Gastroesophageal sphincter (tissue), 4 donors: ENCODE measurements around the gene OBSCN. TPM values are rescaled to one million over a fixed set of nuclear protein-coding genes. Genes with fewer than 3 reads are reported as not detected.
"Not testable (repeated sequence)": the region's sequence is repeated elsewhere in the genome, so short reads cannot be mapped to it uniquely, and the experiment has no call there.

ENCODE experiments used
- ATAC-seq: fragments of 150-250 bp; one replicate; pipeline ENCODE4 v1.9.1; 2016; ENCODE audit warnings: mild to moderate bottlenecking, moderate library complexity
- H3K27ac ChIP-seq, 4 donors: fragments of 200-600 bp; sonication (generic) in 3 of 4; 1 replicate in 3 of 4; 2 replicates in 1 of 4; pipeline ENCODE4 v1.5.1; 2016 to 2019
- H3K27me3 ChIP-seq: fragments of 200-600 bp; sonication (generic); one replicate; pipeline ENCODE4 v1.5.1; 2019
- H3K36me3 ChIP-seq, 2 donors: fragments of 200-600 bp; sonication (generic); one replicate each; pipeline ENCODE4 v1.5.1; 2019; ENCODE audit warnings: control low read depth in 1 of 2
- H3K4me1 ChIP-seq, 3 donors: fragments of 200-600 bp; sonication (generic); 1 replicate in 2 of 3; 2 replicates in 1 of 3; pipeline ENCODE4 v1.5.1; 2016 to 2019; ENCODE audit warnings: control low read depth in 2 of 3
- H3K4me3 ChIP-seq, 2 donors: fragments of 200-600 bp; sonication (generic); one replicate each; pipeline ENCODE4 v1.5.1; 2019; ENCODE audit warnings: mild to moderate bottlenecking in 1 of 2, moderate library complexity in 1 of 2
- H3K9me3 ChIP-seq, 3 donors: fragments of 200-600 bp; sonication (generic); one replicate each; pipeline ENCODE4 v1.5.1; 2017 to 2019; ENCODE audit warnings: control low read depth in 2 of 3
- EP300 ChIP-seq: sonication (generic); formaldehyde crosslinking; IDR thresholded peaks from one replicate; pipeline ENCODE4 v1.6.1; 2017; ENCODE audit warnings: antibody characterized with exemption, mild to moderate bottlenecking
- POLR2A ChIP-seq, 2 donors: fragments of 450-650 bp; IDR thresholded peaks; one replicate each; pipeline ENCODE4 v1.6.1; 2017; ENCODE audit warnings: antibody characterized with exemption in 2 of 2, mild to moderate bottlenecking in 2 of 2, moderate library complexity in 1 of 2
- POLR2AphosphoS5 ChIP-seq: sonication (generic); formaldehyde crosslinking; IDR thresholded peaks from one replicate; pipeline ENCODE4 v1.6.1; 2017; ENCODE audit warnings: antibody characterized with exemption
- WGBS, 2 donors: methylation state at CpG; one replicate each; pipeline ENCODE4 v1.1.5; 2018; ENCODE audit warnings: low coverage in 1 of 2; 5-methylcytosine and 5-hydroxymethylcytosine counted together
- total RNA-seq, 4 donors: library from RNA; depleted of rRNA; stranded (reverse); fragments of >200 nt; gene quantifications; one replicate each; pipeline ENCODE4 v1.1.0, GENCODE V29; 2016
- TF ChIP-seq, protein P1 (sequence below), 4 experiments: fragments of 200-600 bp in 2 of 4; fragments of 450-650 bp in 2 of 4; sonication (generic) in 1 of 4; IDR thresholded peaks; one replicate each; pipeline ENCODE4 v1.5.1; 2017 to 2019; ENCODE audit warnings: antibody characterized with exemption in 4 of 4, mild to moderate bottlenecking in 2 of 4, moderate library complexity in 2 of 4

The OBSCN gene
- total RNA-seq, 4 donors from 2014 or later: 11.1 to 28.4 (median 20.9) TPM

DNA sequence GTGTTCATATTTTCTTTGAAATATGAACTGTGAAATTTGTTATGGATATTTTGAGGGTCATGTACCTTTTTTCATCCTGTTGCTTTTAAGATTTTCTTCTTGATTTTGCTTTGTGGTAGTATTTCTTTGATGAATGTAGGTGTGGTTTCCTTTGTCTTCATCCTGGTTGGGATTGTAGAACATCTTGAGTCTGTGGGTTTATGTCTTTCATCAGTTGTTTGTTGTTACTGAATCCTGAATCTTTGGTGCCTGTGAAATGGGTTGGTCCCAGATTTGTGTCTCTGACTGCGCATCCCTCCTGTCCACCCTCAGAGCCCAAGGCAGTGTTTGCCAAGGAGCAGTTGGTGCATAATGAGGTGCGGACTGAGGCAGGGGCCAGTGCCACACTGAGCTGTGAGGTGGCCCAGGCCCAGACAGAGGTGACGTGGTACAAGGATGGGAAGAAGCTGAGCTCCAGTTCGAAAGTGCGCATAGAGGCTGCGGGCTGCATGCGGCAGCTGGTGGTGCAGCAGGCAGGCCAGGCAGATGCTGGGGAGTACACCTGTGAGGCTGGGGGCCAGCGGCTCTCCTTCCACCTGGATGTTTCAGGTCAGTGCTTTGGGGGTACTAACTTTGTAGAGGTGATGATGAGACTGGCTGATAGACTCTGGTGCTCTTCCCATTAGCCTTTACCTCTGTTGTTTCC, 38.5 kb downstream of the OBSCN start:
- H3K27me3 ChIP-seq: no peaks in the 10 kb centered on the region
- H3K27ac ChIP-seq: no peak overlapping the region
- H3K36me3 ChIP-seq: peaks cover 0 to 67% of the 10 kb centered on the region in 2 donors
- TF ChIP-seq EP300: no peak
- TF ChIP-seq, protein P1, sequence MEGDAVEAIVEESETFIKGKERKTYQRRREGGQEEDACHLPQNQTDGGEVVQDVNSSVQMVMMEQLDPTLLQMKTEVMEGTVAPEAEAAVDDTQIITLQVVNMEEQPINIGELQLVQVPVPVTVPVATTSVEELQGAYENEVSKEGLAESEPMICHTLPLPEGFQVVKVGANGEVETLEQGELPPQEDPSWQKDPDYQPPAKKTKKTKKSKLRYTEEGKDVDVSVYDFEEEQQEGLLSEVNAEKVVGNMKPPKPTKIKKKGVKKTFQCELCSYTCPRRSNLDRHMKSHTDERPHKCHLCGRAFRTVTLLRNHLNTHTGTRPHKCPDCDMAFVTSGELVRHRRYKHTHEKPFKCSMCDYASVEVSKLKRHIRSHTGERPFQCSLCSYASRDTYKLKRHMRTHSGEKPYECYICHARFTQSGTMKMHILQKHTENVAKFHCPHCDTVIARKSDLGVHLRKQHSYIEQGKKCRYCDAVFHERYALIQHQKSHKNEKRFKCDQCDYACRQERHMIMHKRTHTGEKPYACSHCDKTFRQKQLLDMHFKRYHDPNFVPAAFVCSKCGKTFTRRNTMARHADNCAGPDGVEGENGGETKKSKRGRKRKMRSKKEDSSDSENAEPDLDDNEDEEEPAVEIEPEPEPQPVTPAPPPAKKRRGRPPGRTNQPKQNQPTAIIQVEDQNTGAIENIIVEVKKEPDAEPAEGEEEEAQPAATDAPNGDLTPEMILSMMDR (IDR thresholded peaks at IDR 0.05): no peak
- TF ChIP-seq POLR2AphosphoS5: no peak
- TF ChIP-seq POLR2A (IDR thresholded peaks at IDR 0.05): no peak
- no peak for ATAC-seq
- no CpG with 5 or more reads among the region's 8 CpGs for WGBS, 2 donors
- peaks cover 0 to 54% (median 0%) of the 10 kb centered on the region in 3 donors for H3K9me3 ChIP-seq
- H3K4me1 ChIP-seq: no peaks in the 10 kb centered on the region
- no peak overlapping the region for H3K4me3 ChIP-seq

DNA sequence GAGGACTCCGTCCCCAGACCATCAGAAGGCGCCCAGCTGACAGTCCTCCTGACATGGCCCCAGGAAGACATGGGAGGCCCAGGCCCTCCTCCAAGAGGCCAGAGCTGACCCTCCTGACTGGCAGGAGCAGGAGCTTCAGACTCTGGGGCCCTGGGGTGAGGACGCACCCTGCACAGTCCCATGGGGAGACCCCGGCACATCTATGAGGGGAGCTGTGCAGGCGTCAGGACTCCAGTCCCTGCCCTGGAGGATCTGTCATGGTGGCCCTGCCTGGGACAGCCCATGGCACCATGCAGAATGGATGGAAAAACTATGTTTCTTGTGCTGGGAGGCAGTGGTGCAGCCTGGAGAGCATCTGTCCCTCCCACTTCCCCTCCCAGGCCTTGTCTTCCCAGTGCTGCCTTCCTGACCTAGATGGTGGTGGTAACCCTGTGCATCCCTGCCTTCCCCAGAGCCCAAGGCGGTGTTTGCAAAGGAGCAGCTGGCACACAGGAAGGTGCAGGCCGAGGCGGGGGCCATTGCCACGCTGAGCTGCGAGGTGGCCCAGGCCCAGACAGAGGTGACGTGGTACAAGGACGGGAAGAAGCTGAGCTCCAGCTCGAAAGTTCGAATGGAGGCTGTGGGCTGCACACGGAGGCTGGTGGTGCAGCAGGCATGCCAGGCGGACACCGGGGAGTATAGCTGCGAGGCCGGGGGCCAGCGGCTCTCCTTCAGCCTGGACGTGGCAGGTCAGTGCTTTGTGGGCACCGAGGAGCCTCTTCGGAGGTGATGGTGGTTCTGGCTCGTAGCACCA, 41.9 kb downstream of the OBSCN start:
- no peak for ATAC-seq
- Histone ChIP-seq H3K27me3 (no peaks in the 10 kb centered on the region), H3K4me3 (no peak overlapping the region), H3K27ac (no peak overlapping the region), H3K9me3 (peaks cover 0 to 20% (median 0%) of the 10 kb centered on the region in 3 donors), H3K36me3 (peaks cover 0 to 43% of the 10 kb centered on the region in 2 donors), H3K4me1 (no peaks in the 10 kb centered on the region)
- TF ChIP-seq POLR2A (IDR thresholded peaks at IDR 0.05): no peak
- WGBS, 2 donors: 100% methylated on average over 2 of the region's 24 CpGs; no CpG with 5 or more reads in 1 of the 2 donors

DNA sequence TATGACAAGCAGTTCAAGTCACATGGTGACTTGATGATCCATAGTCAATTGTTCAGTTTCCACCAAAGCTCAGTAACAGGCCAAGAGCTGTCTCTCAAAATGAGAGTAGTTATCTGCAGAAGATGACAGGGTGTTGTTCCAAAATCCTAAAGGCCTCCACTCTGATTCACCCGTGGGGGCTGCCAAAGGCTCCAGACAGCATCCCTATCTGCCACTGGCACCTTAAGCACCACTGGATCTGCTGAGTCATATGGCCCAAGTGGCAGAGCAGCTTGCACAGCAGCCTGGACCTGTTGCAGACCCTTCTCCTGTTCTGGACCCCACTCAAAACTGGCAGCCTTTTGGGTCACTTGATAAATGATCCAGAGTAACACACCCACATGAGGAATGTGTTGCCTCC, 44.6 kb downstream of the OBSCN start:
- H3K9me3 ChIP-seq, H3K4me3 ChIP-seq, ATAC-seq, H3K4me1 ChIP-seq, H3K27me3 ChIP-seq, H3K27ac ChIP-seq: not testable (repeated sequence)
- peaks cover 0 to 24% of the 10 kb centered on the region in 2 donors for H3K36me3 ChIP-seq
- WGBS, 2 donors: no CpG with 5 or more reads among the region's 1 CpG

DNA sequence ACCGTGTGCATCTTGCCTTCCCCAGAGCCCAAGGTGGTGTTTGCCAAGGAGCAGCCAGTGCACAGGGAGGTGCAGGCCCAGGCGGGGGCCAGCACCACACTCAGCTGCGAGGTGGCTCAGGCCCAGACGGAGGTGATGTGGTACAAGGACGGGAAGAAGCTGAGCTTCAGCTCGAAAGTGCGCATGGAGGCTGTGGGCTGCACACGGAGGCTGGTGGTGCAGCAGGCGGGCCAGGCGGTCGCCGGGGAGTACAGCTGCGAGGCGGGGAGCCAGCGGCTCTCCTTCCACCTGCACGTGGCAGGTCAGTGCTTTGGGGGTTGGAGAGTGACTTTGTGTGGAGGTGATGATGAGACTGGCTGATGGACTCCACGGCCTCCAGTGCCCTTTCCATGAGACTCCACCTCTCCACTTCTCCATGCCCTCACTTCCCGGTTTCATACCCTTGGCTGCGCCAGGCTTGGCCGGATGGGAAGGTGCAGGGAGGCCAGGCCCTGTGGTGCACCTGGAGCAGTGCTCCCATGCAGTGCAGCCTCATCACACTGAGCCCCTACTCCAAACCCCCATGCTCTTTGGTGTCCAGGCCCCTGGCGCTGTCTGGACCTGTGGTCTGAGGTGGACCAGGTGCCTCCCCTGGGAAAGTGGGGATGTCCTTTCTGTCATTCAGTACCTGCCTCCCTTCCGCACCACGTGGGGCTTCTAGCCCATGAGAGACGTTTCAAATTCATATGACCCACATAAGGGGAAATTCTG, 49.0 kb downstream of the OBSCN start:
- ATAC-seq: no peak
- H3K9me3 ChIP-seq: peaks cover 0 to 21% (median 0%) of the 10 kb centered on the region in 3 donors
- no peak overlapping the region for H3K27ac ChIP-seq
- peaks cover 0 to 19% of the 10 kb centered on the region in 2 donors for H3K36me3 ChIP-seq
- WGBS, 2 donors: 95 to 96% methylated on average over 4 to 5 of the region's 24 CpGs
- H3K27me3 ChIP-seq: no peaks in the 10 kb centered on the region
- no peak for TF ChIP-seq POLR2A (IDR thresholded peaks at IDR 0.05)
- no peak for TF ChIP-seq POLR2AphosphoS5
- no peak for TF ChIP-seq EP300
- TF ChIP-seq, protein P1 (IDR thresholded peaks at IDR 0.05): no peak
- H3K4me3 ChIP-seq: no peak overlapping the region
- no peaks in the 10 kb centered on the region for H3K4me1 ChIP-seq

DNA sequence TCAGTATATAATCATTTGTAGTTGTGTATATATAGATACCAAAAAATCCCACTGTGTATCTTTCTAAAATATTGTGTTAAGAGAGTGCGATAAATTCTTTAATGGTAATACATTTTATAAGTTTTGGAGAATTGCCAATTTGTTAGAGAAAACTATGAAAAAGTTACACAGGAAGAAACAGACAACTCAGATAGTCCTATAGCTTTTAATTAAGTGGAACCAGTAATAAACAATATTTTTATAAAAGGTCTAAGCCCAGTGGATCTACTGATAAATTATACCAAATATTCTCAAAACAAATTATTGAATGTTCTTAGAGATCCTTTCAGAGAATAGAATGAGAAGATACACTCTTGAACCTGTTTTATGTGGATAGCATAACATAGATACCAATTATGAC, 50.6 kb downstream of the OBSCN start:
- Histone ChIP-seq H3K36me3 (peaks cover 0 to 20% of the 10 kb centered on the region in 2 donors), H3K4me3 (no peak overlapping the region), H3K27me3 (no peaks in the 10 kb centered on the region), H3K9me3 (peaks cover 0 to 29% (median 0%) of the 10 kb centered on the region in 3 donors), H3K27ac (no peak overlapping the region), H3K4me1 (no peaks in the 10 kb centered on the region)
- TF ChIP-seq POLR2A (IDR thresholded peaks at IDR 0.05): no peak
- TF ChIP-seq, protein P1 (IDR thresholded peaks at IDR 0.05): no peak
- no peak for TF ChIP-seq EP300
- TF ChIP-seq POLR2AphosphoS5: no peak
- ATAC-seq: no peak
- WGBS, 2 donors: 95 to 100% methylated on average over 1 of the region's 1 CpG
